Omental fat pad (tissue), 4 donors: ENCODE data around the gene CCDC157. TPM values are rescaled to one million over a fixed set of nuclear protein-coding genes. Genes with fewer than 3 reads are reported as not detected.

ENCODE experiments used
- ATAC-seq: fragments of 150-250 bp; one replicate; pipeline ENCODE4 v1.9.1; 2016; ENCODE audit warnings: mild to moderate bottlenecking, moderate library complexity; ENCODE audit not compliant: low FRiP score
- DNase-seq: peaks from one replicate; pipeline ENCODE4 v3.0.0-alpha.2; 2019; ENCODE audit warnings: low spot score
- CTCF ChIP-seq, 3 donors: fragments of 450-650 bp; IDR thresholded peaks; one replicate each; pipeline ENCODE4 v1.5.1; 2016 to 2017; ENCODE audit warnings: antibody characterized with exemption in 3 of 3, mild to moderate bottlenecking in 3 of 3, moderate library complexity in 2 of 3
- total RNA-seq, 4 donors: library from RNA; depleted of rRNA; stranded (reverse); fragments of >200 nt; gene quantifications; one replicate each; pipeline ENCODE4 v1.1.0, GENCODE V29; 2016

Gene CCDC157
- total RNA-seq, 4 donors from 2014 or later, result 0.95 to 2.7 (median 1.8) TPM

DNA sequence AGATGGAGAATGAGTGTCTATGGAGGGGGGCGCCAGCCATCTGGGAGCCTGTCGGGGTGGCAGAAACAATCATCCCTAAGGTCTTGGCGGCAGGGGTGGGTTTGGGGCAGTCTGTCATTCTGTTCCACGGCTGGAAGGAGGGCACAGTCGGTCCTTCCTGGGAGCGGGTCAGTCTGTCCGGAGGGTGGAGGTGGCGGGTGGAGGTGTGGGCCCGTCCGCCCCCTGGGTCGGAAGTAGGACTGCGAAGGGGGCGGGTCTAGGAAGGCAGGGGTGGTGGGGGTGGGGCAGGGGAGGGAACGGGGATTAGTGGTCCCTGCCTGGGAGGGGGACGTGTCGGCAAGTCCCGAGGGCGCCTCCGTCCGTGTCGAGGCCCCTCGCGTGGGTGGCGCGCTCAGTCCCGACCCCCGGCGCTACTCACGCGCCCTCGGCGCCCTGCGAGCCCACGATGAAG, 30.5 kb upstream of the CCDC157 start:
- no peak for TF ChIP-seq CTCF (IDR thresholded peaks at IDR 0.05)
- DNase-seq (no peak), ATAC-seq (peak; percentile 55)

DNA sequence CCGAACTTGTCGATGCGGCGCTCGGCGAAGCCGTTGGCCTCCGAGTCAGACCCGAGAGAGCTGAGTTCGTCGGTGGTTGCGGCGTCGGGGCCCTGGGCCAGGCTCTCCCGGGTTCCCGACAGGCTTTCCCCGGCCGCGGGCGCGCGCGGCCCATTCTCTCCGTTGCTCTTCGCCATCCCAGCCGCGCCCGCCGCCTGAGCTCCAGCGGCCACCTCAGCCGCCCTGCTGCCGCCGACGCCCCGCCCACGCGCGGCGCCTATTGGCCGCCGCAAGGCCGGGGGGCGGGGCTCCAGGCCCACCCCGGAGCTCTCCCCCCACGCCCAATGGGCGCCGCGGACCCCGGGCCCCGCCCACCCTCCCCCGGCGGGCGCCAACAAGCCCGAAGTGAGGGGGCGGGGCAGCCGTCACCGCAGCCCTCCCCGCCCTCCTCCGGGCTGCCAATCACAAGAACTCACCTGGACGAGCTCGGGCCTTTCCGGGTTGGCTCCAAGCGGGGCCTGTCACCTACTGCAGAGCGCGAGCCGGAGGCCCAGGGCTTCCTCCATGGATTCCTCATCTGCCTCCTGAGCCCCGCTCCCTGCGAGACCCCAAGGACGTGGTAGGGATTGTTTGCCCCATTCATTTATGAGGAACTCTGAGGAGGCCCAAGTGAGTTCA, 30.0 kb upstream of the CCDC157 start, which contains the start of gene TBC1D10A:
Gene TBC1D10A, minus strand, starts transcription at position 236 of the 657 bp plus-strand sequence. Its CDS starts 60 bp downstream, at position 176.
- DNase-seq (peak; percentile 64), ATAC-seq (peak; percentile 87)
- TF ChIP-seq CTCF (IDR thresholded peaks at IDR 0.05), result no peak

- TF ChIP-seq CTCF (IDR thresholded peaks at IDR 0.05), result no peak
- DNase-seq, result no peak
- no peak for ATAC-seq
Observed at GRCh38 chr22:30327864-30328345, 28.9 kb upstream of the CCDC157 start.

GRCh38 chr22:30328466-30329049, 28.2 kb upstream of the CCDC157 start:
- ATAC-seq (no peak), DNase-seq (no peak)
- TF ChIP-seq CTCF (IDR thresholded peaks at IDR 0.05), result no peak

DNA sequence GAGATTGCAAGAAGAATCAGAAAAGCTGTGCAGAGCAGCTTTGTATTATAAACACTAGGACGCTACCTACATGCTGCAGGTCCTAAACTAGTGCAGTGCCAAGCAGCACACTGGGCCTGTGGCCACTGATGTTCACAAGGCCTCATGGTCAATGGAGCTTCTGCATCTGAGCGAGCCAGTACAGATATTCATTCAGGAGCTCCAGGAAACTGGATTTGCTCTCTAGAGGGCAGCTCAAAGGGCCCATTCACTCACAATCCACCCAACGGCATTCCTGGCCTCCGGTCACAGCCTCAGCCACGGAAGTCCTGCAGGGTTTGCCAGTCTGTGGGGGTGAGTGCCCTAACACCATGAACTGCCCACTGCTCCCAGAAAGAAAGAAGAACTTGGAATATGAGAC, 24.3 kb upstream of the CCDC157 start:
- no peak for DNase-seq
- no peak for ATAC-seq
- no peak for TF ChIP-seq CTCF (IDR thresholded peaks at IDR 0.05)

DNA sequence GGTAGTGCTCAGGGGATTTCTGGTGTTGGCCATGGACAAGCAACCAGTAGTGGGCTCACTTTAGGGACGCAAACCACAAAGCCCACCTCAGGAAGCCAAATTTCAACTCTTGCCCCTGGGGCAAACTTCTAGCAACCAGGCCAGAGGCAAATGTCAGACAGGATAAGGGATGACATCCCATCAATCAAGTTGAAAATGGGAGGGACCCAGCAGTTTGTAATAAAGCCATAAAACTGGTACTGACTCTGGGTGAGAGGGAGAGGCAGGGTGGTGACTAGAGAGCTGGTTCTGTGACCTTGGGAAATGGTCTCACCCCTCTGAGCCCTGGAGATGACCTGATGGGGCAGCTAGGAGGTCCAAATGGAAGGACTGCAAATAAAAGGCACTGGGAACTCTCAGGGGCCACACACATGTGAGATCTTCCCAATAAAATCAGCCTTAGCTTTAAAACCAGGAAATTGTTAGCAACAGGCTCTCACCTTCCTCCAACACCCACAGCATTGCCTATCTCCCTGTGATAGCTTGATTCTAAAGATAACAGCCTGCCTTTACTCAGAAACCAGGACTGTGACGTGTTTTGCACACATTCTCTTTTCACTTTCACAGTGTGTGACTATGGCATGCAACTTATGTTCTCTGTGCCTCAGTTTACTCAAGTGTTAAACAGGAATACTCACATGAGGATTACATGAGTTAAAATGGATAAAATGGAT, 23.7 kb upstream of the CCDC157 start:
- DNase-seq, result no peak
- TF ChIP-seq CTCF (IDR thresholded peaks at IDR 0.05), result no peak
- no peak for ATAC-seq
